Colonic mucosa (tissue), 4 donors: ENCODE measurements around the gene P3H1. TPM values are rescaled to one million over a fixed set of nuclear protein-coding genes. Genes with fewer than 3 reads are reported as not detected.

ENCODE experiments used
- DNase-seq: peaks from one replicate; pipeline ENCODE4 v3.0.0-alpha.2; 2020
- H3K27ac ChIP-seq: fragments of 200-600 bp; one replicate; pipeline ENCODE4 v1.8.0; 2021
- H3K27me3 ChIP-seq: fragments of 200-600 bp; one replicate; pipeline ENCODE4 v1.8.0; 2021
- H3K36me3 ChIP-seq: fragments of 200-600 bp; one replicate; pipeline ENCODE4 v1.8.0; 2021
- H3K4me1 ChIP-seq: fragments of 200-600 bp; one replicate; pipeline ENCODE4 v1.8.0; 2021; ENCODE audit warnings: mild to moderate bottlenecking
- H3K4me3 ChIP-seq: fragments of 200-600 bp; one replicate; pipeline ENCODE4 v1.8.0; 2021
- H3K9ac ChIP-seq, 2 donors: one replicate each; pipeline ENCODE4 v1.7.0; 2013; ENCODE audit warnings: control low read depth in 2 of 2, low read depth in 2 of 2, low read length in 2 of 2
- H3K9me3 ChIP-seq: fragments of 200-600 bp; one replicate; pipeline ENCODE4 v1.8.0; 2021
- CTCF ChIP-seq: fragments of 200-600 bp; IDR thresholded peaks from one replicate; pipeline ENCODE4 v1.8.0; 2022; ENCODE audit warnings: antibody characterized with exemption, mild to moderate bottlenecking
- intact Hi-C: fragments of 100-400 bp; cut with DNase I; formaldehyde crosslinking; loops from one replicate; pipeline ENCODE4 v1.14.1; 2022
- total RNA-seq, 2 donors: library from RNA; stranded (reverse); fragmentation: NEBNext Ultra II Directional in 1 of 2; extraction: Animal tissue kit (Norgen Biotek cat#: 25700) in 1 of 2; gene quantifications; one replicate each; pipeline ENCODE4 v1.2.1, GENCODE V29; 2021
- donor health status: healthy.
- donor health status: DM: no; HTN: no; CAD: no.
- donor health status: DM: no; HTN: no; CAD: no.

The P3H1 gene
- total RNA-seq, 2 donors from 2014 or later = 11.7 to 19.1 TPM

GRCh38 chr1:42740851-42741580, 25.8 kb downstream of the P3H1 start:
- DNase-seq = no peak
- H3K27me3 ChIP-seq = no peaks in the 10 kb centered on the region
- intact Hi-C loops = loop anchor here (10.0 kb wide), 1 partner anchor 396 kb away; no protein-coding TSS in a partner anchor
- no peak overlapping the region for H3K27ac ChIP-seq
- no peak overlapping the region for H3K9ac ChIP-seq
- no peaks in the 10 kb centered on the region for H3K36me3 ChIP-seq
- no peak overlapping the region for H3K4me3 ChIP-seq
- H3K4me1 ChIP-seq = no peaks in the 10 kb centered on the region
- no peaks in the 10 kb centered on the region for H3K9me3 ChIP-seq
- no peak for TF ChIP-seq CTCF

GRCh38 chr1:42739753-42740700, 26.8 kb downstream of the P3H1 start, which contains the start of gene CLDN19:
CLDN19 (minus strand) TSS chr1:42740236; CDS start chr1:42740063, 173 bp downstream.
- Histone ChIP-seq H3K9ac (no peak within 1 kb of the TSS), H3K36me3 (no peaks in the 10 kb centered on the region), H3K4me1 (no peaks in the 10 kb centered on the region), H3K4me3 (no peak within 1 kb of the TSS), H3K9me3 (no peaks in the 10 kb centered on the region), H3K27me3 (no peaks in the 10 kb centered on the region), H3K27ac (no peak within 1 kb of the TSS)
- no peak for TF ChIP-seq CTCF
- intact Hi-C loops = loop anchor here (10.0 kb wide), 1 partner anchor 395 kb away; no protein-coding TSS in a partner anchor
- DNase-seq = no peak

GRCh38 chr1:42738678-42739226, 28.1 kb downstream of the P3H1 start:
- H3K4me3 ChIP-seq = no peak overlapping the region
- no peaks in the 10 kb centered on the region for H3K36me3 ChIP-seq
- H3K4me1 ChIP-seq = no peaks in the 10 kb centered on the region
- H3K27me3 ChIP-seq = no peaks in the 10 kb centered on the region
- DNase-seq = no peak
- intact Hi-C loops = no loop called here
- H3K27ac ChIP-seq = no peak overlapping the region
- TF ChIP-seq CTCF = no peak
- no peaks in the 10 kb centered on the region for H3K9me3 ChIP-seq
- no peak overlapping the region for H3K9ac ChIP-seq

GRCh38 chr1:42737986-42738677, 28.7 kb downstream of the P3H1 start:
- no peak for TF ChIP-seq CTCF
- no peak for DNase-seq
- Histone ChIP-seq H3K27me3 (no peaks in the 10 kb centered on the region), H3K4me1 (no peaks in the 10 kb centered on the region), H3K9me3 (no peaks in the 10 kb centered on the region), H3K9ac (no peak overlapping the region), H3K36me3 (no peaks in the 10 kb centered on the region), H3K27ac (no peak overlapping the region), H3K4me3 (no peak overlapping the region)
- intact Hi-C loops = no loop called here

- Histone ChIP-seq H3K9me3 (no peaks in the 10 kb centered on the region), H3K4me3 (no peak overlapping the region), H3K27ac (no peak overlapping the region), H3K36me3 (no peaks in the 10 kb centered on the region), H3K27me3 (no peaks in the 10 kb centered on the region), H3K9ac (no peak overlapping the region), H3K4me1 (no peaks in the 10 kb centered on the region)
- intact Hi-C loops = no loop called here
- DNase-seq = peak; percentile 74
- no peak for TF ChIP-seq CTCF
Observed at GRCh38 chr1:42737257-42737656, 29.6 kb downstream of the P3H1 start.
